H1 (cell line): ENCODE results near the gene CLEC18B. TPM values are rescaled to one million over a fixed set of nuclear protein-coding genes. Genes with fewer than 3 reads are reported as not detected.

Experiments
- BRCA1 ChIP-seq: IDR thresholded peaks from 2 replicates; pipeline ENCODE4 v1.6.1; 2012; ENCODE audit warnings: low read depth, low read length, improper control_type of control experiment
- CREB1 ChIP-seq: IDR thresholded peaks from 2 replicates; pipeline ENCODE4 v1.6.1; 2012; ENCODE audit warnings: inconsistent platforms
- E2F6 ChIP-seq: IDR thresholded peaks from 2 replicates; pipeline ENCODE4 v1.6.1; 2012; ENCODE audit warnings: inconsistent platforms
- GTF2F1 ChIP-seq: IDR thresholded peaks from 2 replicates; pipeline ENCODE4 v1.6.1; 2012; ENCODE audit warnings: low read depth, low read length, improper control_type of control experiment, borderline replicate concordance
- HDAC2 ChIP-seq, 2 experiments: fragments of 300-600 bp in 1 of 2; sonication (generic) in 1 of 2; IDR thresholded peaks; 2 replicates each; pipeline ENCODE4 v1.6.1; 2011 to 2012; ENCODE audit warnings: low read depth in 2 of 2, low read length in 2 of 2, mild to moderate bottlenecking in 2 of 2, moderate library complexity in 2 of 2, borderline replicate concordance in 1 of 2, inconsistent platforms in 1 of 2
- JUN ChIP-seq: IDR thresholded peaks from 2 replicates; pipeline ENCODE4 v1.6.1; 2011; ENCODE audit warnings: low read depth, mild to moderate bottlenecking, improper control_type of control experiment, low read length
- KDM4A ChIP-seq: IDR thresholded peaks from one replicate; pipeline ENCODE4 v1.7.1; 2012; ENCODE audit warnings: low read depth, mild to moderate bottlenecking, moderate library complexity, low read length, inconsistent platforms; ENCODE audit not compliant: severe bottlenecking
- NANOG ChIP-seq: IDR thresholded peaks from 2 replicates; pipeline ENCODE4 v1.6.1; 2011; ENCODE audit warnings: low read length, low read depth, mild to moderate bottlenecking, inconsistent platforms; ENCODE audit not compliant: insufficient read depth, poor library complexity, severe bottlenecking
- SIX5 ChIP-seq: IDR thresholded peaks from 2 replicates; pipeline ENCODE4 v1.6.1; 2011; ENCODE audit warnings: mild to moderate bottlenecking, low read depth, low read length
- TEAD4 ChIP-seq: IDR thresholded peaks from 2 replicates; pipeline ENCODE4 v1.6.1; 2012; ENCODE audit warnings: low read depth, low read length, inconsistent platforms, mixed read lengths
- polyA plus RNA-seq, 7 experiments: library from polyadenylated mRNA; depleted of rRNA in 3 of 7; stranded (reverse) in 5 of 7; unstranded in 2 of 7; fragments of >200 nt in 5 of 7; fragments of 200-250 nt in 2 of 7; gene quantifications; 1 replicate in 5 of 7; 2 replicates in 1 of 7; 4 replicates in 1 of 7; pipeline versions ENCODE4 v1.2.1 to v1.2.3, GENCODE V29; 2011 to 2013; ENCODE audit warnings: missing spikeins in 2 of 7, mixed read lengths in 2 of 7
- total RNA-seq: library from RNA; stranded (reverse); fragmentation: NEBNext Ultra II Directional; extraction: Animal tissue kit (Norgen Biotek cat#: 25700); gene quantifications from 2 replicates; pipeline ENCODE4 v1.2.1, GENCODE V29; 2021

Gene CLEC18B
- total and polyA plus RNA-seq, 2 of the 8 experiments (the other 6 are each of a cell fraction or from before 2014, with no cell fraction given): 0.11 TPM; not detected in 1

- no peak for TF ChIP-seq SIX5
- TF ChIP-seq BRCA1: no peak
- no peak for TF ChIP-seq GTF2F1
- no peak for TF ChIP-seq NANOG
- TF ChIP-seq HDAC2 (IDR thresholded peaks at IDR 0.05; ENCODE audit: borderline replicate concordance in 1 of 2, low read depth in 2 of 2, low read length in 2 of 2): no peak
- TF ChIP-seq JUN: no peak
- no peak for TF ChIP-seq CREB1
- TF ChIP-seq TEAD4: no peak
- TF ChIP-seq E2F6: no peak
- no peak for TF ChIP-seq KDM4A
Measured at GRCh38 chr16:74372953-74373846, 48.1 kb downstream of the CLEC18B start (continued).
